SHP77 treated with DMSO at 0.1 percent for 48 hours (cell line): Measurements from ENCODE around the gene DSCAM.

Source experiments
- DNase-seq: peaks from one replicate; lab custom pipeline; 2025; lab: John Stamatoyannopoulos, UW

Gene DSCAM

DNA sequence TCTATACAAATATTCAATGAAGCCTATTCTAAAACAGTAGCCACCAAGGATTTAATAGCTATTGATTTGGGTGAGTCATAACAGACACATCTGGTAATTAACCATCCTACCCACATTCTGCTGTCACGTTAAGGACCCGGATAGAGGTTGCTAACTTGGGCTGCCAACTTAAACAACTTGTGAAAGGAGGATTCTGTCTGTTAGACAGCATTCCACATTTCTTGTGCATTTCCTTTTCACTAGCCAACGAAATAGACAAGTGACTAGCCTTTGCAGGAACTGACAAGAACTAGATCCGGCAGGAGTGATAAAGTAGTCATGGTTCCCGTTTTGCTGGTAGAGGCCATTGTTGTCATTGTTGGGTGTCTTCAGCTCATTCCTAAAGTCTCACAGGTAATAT is 9.5 kb downstream of the DSCAM start:
- no peak for DNase-seq

GRCh38 chr21:40835184-40835694 is 11.7 kb downstream of the DSCAM start:
- DNase-seq = no peak

DNA sequence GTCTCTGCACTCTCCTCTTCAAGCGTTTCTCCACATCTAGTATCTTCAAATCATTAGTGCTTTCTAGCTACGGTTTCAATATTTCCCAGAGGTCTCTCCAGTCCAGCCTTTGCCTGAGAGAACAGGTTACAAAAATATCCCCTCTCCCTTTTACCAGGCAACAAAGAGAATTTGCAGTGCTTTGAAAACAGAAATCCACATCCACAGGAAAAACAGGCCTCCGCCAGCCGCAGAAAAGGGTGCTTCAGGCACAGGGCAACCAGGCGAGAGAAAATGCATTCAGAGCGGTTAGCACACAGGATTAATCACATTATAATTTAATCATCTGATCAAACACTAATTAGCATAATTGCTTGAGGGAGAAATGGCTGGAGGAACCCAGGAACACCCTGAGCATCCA is 13.8 kb downstream of the DSCAM start:
- no peak for DNase-seq

DNA sequence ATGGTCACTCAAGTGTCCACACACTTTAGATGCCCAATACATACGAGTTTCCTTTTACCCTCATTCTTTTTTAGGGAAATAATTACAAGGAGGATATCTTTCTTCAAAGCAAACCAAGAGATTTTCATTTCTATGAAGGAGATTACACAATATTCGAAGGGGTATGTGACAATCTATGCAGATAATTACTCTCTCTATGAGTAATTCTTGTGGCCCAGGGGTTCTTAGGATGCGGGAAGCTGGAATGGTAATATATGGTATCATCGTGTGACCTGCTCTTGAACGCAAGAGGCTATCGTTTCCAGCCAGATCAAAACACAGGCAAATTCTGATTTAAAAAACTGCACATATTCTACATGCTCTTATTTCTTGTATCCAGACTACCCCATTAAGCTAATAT is 14.6 kb downstream of the DSCAM start:
- no peak for DNase-seq

- DNase-seq = no peak
Observed at GRCh38 chr21:40830836-40831235, 16.1 kb downstream of the DSCAM start.

DNA sequence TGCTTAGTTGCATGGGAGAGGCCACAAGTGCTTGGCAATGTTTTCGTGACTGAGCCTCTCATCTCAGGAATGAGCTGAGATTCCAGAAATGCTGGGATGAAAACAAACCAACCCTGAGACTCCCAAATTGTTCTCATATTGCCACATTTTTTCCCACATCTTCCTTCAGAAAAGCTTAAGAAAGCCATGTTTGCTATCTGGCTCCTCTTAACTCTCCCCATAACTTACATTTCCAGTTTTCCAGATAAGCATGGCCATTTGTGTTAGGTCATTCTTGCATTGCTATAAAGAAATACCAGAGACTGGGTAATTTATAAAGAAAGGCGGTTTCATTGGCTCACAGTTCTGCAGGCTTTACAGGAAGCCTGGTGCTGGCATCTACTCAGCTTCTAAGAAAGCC is 17.2 kb downstream of the DSCAM start:
- no peak for DNase-seq

DNA sequence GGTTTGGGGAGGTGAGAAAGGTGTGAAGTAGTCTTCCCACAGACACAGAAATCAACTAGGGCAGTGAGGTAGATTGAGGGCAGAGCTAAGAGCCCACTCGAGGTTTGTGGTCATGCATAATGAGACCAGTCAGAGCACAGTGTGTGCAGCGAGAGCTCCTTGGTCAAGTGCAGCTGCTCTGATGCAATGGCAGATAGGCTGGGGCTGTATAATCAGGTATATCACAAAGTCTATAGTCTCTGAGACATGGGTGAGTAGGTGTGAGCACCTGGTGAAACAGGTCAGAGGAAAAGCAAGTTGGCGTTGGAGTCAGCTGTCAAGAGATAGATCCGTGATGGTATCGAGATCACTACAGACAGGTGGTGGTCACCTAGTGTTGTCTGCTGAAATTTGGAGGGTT is 17.6 kb downstream of the DSCAM start:
- DNase-seq = no peak

- no peak for DNase-seq
Observed at GRCh38 chr21:40827509-40827908, 19.4 kb downstream of the DSCAM start.

DNA sequence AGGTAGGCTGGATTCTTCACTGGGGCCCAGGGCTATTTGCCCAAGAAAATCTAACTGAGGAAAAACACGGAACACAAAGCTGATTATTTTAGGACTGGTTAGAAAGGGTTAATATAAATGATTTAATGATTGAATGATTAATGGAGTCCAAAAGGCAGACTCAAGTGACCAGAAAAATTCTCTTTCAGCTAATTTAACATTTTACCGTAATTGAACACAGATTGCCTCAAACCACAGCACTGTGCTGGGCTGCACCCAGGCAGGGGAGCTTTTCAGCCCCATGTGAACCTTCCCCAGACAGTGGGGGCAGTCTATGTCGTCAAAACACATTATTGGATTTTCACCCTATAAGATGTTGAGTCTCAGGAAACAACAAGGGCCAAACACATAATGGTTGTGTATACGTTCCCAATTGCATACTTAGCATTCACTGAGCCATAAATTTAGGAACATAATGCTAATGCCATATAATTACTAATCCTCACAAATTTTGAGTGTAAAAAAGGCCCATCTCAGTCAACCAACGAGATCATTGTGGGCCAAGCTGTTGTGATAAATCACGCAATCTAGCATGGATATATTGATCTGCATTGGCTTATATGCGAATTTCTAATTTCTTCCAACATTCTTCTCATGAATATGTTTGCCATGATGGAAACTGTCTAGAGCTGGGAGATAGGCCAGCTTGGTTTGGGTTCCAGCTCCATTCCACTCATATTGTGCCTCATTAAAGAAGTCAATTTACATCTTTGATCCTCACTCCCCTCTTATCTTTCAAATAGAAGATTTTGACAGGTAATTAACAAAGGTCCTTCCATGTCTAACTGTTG is 27.7 kb downstream of the DSCAM start:
- no peak for DNase-seq

GRCh38 chr21:40813918-40814317 is 33.0 kb downstream of the DSCAM start:
- DNase-seq = no peak

DNA sequence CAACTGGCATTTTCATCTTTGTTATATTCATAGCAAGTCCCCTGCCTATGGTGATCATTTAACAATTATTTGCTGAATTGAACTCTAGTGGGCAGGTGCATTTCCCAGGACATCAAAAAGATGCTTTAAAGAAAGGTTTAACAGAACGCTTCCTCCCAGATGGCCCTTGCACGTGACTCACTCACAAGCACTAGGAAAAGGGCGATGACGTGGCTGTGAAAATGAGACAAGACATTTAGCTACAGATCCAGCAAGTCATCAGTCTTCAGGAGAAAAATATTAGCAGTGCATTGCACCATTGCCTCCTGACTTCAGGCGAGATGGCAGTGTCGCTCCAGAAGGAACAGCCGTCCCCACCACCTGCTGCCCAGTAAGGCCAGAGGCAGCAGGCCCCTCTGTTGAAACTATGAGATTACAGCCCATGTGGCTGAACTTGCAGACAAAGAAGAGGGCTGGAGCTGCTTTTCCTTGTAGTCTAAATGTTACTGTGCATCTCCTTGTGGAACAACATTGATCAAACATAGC is 37.2 kb downstream of the DSCAM start:
- no peak for DNase-seq

DNA sequence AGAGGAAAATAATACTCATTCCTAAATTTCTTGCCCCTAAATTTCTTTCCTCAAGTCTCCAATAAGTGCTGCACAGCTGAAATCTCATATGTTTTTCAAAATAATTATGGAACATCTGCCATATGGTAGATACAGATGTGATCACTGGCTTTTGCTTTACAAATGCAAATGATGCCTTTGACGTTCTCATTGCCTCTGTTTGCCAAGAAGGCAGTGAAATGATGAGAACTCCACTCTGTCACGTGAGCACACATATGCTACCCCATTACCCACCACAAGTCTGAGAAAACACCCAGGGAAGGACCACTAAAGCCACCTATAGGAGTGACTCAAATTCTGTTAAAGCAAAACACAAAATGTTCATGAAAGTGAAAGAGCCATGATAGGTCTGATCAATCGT is 43.9 kb downstream of the DSCAM start:
- DNase-seq = no peak

- DNase-seq = no peak
Observed at GRCh38 chr21:40800126-40800525, 46.8 kb downstream of the DSCAM start.

GRCh38 chr21:40797891-40798290 is 49.1 kb downstream of the DSCAM start:
- DNase-seq = no peak

DNA sequence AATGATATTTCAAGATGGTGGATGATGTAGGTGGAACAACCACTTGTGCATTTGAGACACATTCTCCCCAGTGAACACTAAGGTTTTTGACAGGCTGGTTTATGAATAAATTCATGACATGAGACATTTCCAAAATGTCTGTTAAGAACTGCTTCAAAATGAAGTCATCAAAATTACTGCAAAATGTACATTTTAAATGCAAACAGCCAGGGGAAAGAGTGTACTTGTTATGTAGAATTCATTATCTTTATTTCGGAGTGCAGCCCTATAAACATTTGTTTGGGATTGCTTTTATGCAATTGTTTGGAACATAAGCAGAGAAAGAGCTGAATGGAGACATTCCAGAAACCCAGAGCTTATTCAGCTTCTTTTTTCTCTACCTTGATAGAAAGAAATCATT is 49.5 kb downstream of the DSCAM start:
- DNase-seq = no peak

DNA sequence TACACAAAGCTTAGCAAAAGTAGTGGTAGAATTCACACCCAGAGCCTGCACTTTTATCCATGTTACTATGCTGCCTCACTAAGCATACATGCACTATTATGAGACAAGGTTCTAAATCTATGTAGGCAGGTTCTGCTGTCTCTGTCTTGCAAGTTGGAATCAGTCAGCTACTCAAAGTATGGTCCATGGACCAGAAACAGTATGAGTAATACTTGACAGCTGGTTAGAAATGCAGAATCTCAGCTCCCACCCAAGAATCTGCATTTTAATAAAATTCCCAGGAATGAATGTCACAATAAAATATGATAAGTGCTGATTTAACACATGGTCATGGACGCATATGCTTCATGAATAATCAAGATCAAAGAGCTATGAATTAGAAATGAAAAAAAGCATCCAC is 50.5 kb downstream of the DSCAM start:
- no peak for DNase-seq

- no peak for DNase-seq
Observed at GRCh38 chr21:40795313-40795712, 51.6 kb downstream of the DSCAM start.

- no peak for DNase-seq
Observed at GRCh38 chr21:40792691-40793456, 54.1 kb downstream of the DSCAM start.

DNA sequence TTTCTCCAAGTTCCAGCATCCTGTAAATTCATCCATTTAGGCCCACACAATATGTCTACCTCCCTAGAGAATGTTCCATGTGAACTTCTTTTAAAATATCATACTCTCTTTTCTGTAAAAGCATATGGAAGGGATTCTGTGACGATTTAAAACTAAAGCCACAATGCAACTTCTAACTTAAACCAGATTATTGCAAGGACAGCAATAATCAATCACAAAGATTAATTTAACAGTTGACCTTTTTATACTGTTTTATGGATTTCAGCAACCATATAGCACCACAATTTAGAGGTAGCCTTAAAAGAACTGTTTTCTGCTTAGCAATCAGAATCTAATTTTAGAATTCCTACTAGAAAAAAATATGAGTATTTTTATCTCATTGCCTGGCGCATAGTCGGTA is 58.3 kb downstream of the DSCAM start:
- no peak for DNase-seq

- DNase-seq = no peak
Observed at GRCh38 chr21:40783404-40783803, 63.6 kb downstream of the DSCAM start.

- DNase-seq = no peak
Observed at GRCh38 chr21:40770435-40771055, 76.4 kb downstream of the DSCAM start.

DNA sequence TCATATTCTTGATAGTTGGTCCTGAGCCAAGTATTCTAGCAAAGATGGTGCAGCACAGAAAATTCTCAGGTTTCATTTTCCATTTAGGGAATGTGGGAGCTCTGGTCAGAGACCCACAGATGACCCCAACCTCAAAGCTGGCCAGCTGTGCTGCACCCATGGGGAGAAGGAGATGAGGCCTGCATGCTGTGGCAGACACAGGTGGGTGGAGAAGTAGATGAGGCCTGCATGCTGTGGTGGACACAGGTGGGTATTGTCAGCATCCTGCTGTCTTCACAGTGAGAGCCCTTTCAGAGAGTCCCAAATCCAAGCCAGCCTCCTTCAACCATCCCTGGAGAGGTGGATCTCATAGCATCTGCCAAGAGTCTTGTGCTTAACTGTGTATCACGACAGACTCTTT is 77.7 kb downstream of the DSCAM start:
- no peak for DNase-seq

DNA sequence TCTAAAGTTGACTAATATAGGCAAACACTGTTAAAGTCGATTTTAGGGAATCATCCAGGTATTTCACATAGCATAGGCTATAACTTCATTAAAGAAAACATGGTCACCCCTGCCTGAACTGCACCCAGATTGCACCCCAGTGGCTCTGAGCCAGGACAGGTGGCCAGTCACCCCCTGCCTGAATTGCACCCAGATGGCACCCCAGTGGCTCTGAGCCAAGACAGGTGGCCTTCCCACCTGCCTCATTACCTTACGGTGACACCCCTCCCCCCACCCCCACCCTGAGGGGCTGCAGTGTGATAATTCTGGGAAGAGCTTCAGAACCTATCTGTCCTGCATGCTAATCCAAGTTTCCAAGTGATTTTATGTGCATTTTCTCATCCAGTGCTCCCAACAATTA is 78.9 kb downstream of the DSCAM start:
- DNase-seq = no peak
